Measurements from ENCODE around the gene FAM13A. TPM values are rescaled to one million over a fixed set of nuclear protein-coding genes. Genes with fewer than 3 reads are reported as not detected.
"Not testable (repeated sequence)": the region's sequence is repeated elsewhere in the genome, so short reads cannot be mapped to it uniquely, and the experiment has no call there.

Gene FAM13A
- total RNA-seq, 2 donors from 2014 or later, result 20.7 to 35.2 TPM

DNA sequence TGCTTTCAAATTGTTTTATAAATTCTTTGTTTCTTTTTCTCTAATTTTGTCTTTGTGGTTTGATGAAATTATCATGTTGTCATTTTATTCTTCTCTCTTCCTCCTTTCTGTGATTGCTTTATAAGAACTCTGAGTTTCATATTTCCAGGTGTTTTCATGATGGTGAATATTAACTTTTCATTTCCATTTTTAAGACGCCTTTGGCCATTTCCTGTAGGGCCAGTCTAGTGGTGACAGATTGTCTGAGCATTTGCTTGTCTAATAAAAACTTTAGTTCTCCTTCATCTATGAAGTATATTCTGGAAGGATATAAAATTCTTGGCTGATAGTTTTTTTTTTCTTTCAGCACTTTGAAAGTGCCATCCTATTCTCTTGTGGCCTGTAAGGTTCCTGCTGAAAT is 128.1 kb downstream of the FAM13A start:
- no peak for DNase-seq (ENCODE audit: low spot score)
- intact Hi-C loops (cut with DNase I), result no loop called here

- intact Hi-C loops (cut with DNase I), result no loop called here
These were observed 129.6 kb downstream of the FAM13A start for GRCh38 chr4:88927420-88927819.

DNA sequence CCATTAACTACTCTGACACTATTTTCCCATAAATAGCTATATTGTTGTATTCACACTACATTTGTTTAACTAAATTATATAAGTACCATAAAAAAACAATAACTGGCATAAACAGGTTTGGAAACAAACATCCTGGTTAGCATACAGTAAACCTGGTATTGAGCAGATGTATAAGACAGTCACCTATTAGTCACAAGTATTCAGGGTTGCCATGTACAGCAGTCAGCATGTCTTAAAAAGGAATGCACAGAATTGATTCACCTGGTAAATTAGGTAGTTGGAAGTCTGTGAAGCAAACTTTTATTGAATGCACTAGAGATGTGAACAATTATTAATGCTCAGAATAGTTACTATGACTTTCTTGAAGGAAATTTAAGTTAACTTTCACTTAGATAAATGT is 137.9 kb downstream of the FAM13A start:
- intact Hi-C loops (cut with DNase I), result no loop called here
- no peak for DNase-seq (ENCODE audit: low spot score)

More at GRCh38 chr4:88927420-88927819, 129.6 kb downstream of the FAM13A start:
- no peak for DNase-seq (ENCODE audit: low spot score)

DNA sequence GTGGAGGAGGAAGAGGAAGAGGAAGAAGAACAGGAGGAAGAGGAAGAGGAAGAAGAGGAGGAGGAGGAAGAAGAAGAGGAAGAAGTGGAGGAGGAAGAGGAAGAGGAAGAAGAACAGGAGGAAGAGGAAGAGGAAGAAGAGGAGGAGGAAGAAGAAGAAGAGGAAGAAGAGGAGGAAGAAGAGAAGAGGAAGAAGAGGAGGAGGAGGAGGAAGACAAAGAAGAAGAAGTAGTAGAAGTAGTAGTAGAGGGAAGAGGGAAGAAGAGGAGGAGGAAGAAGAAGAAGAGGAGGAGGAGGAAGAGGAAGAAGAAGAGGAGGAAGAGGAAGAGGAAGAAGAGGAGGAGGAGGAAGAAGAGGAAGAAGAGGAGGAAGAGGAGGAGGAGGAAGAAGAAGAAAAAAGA is 143.8 kb downstream of the FAM13A start:
- intact Hi-C loops (cut with DNase I); DNase-seq (ENCODE audit: low spot score): not testable (repeated sequence)

DNA sequence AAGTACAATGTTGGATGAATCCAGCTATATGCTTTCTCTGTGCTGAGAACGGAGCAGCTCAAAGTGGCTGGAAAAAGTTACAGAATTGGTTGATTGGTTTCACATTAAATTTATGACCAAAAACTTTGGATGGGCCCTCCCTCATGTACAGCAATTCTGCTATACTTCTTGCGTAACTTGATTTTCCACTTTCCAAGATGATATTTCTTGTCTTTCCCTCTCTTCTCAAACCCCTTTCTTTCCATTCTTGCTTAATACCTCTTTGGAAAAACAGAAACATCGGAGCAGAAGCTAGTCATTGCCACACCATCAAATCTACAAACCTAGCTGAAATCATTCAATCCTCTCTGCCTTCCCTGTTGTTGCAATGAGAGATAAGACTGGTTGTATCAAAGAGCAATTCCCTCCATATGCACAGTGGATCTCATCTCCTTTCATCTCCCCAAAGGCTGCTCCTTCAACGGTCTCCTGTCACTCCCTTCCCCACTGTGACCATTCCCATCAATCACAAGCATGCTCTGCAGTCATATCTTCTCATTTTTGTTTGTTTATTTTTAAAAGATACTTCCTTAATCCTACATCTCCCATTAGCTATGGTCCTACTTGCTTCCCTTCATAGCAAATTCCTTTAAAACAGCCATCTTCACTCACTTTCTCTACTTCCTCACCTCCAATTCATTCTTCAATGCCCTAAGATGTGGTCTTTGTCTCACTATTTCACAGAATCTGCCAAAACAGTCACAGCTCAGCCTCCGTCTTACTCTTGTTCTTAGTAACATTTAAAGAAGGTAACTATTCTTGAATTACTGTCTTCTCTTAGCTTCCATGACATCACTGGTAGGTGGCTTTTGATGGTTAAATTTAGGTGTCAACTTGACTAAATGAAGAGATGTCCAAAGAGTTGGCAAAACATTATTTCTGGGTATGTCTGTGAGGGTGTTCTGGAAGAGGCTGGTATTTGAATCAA is 145.5 kb downstream of the FAM13A start:
- DNase-seq (ENCODE audit: low spot score), result no peak
- intact Hi-C loops (cut with DNase I), result no loop called here

- intact Hi-C loops (cut with DNase I), result no loop called here
- DNase-seq (ENCODE audit: low spot score), result no peak
These were observed 146.9 kb downstream of the FAM13A start for GRCh38 chr4:88910101-88910500.

- intact Hi-C loops (cut with DNase I), result no loop called here
- no peak for DNase-seq (ENCODE audit: low spot score)
These were observed 148.5 kb downstream of the FAM13A start for GRCh38 chr4:88908521-88908920.

DNA sequence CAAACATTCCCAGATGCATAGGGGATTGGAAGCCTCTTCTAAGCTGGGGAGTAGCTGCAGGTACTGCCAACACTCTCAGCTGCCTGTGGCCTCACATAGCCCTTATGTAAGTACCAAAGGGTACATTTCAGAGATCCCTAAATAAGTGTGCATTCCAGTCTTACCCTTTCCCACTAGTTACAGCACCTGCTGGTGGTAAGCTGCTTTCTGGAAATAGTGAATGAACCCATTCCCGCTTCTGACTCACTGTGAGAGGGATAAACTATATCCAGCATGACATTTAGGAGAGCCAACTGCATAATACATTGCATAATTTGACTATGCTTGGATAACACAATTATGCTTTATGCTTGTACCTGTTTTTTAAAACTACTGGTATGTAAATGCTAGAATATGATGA is 149.0 kb downstream of the FAM13A start:
- no peak for DNase-seq (ENCODE audit: low spot score)
- intact Hi-C loops (cut with DNase I), result no loop called here

- intact Hi-C loops (cut with DNase I), result no loop called here
These were observed 149.5 kb downstream of the FAM13A start for GRCh38 chr4:88907478-88907877.

DNA sequence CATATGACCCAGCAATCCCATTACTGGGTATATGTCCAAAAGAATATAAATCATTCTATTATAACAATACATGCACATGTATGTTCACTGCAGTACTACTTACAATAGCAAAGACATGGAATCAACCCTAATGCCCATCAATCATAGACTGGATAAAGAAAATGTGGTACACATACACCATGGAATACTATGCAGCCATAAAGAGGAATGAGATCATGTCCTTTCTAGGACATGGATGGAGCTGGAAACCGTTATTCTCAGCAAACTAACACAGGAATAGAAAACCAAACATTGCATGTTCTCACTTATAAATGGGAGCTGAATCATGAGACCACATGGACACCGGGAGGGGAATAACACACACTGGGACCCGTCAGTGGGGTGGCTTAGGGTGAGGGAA is 152.7 kb downstream of the FAM13A start:
- intact Hi-C loops (cut with DNase I); DNase-seq (ENCODE audit: low spot score): not testable (repeated sequence)

More at GRCh38 chr4:88907478-88907877, 149.5 kb downstream of the FAM13A start:
- DNase-seq (ENCODE audit: low spot score), result no peak

GRCh38 chr4:88900432-88900831 is 156.6 kb downstream of the FAM13A start:
- no peak for DNase-seq (ENCODE audit: low spot score)

DNA sequence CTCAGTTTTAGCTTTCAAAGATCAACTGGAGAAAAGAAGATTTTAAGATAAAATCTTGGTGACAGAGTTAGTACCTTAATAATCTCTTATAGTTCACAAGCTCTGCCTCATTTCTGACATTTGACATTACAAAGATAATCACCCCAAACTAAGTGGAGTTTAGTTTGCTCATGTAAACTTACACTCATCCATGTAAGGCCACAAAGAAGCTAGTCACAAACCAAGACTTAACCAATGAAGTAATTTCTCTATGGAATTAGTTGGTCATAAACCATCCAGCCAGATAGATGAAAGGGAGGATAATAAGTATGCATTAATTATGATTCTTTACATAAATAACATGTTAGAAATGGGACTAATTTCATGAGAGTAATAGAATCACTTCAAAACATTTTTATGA is 159.2 kb downstream of the FAM13A start:
- DNase-seq (ENCODE audit: low spot score), result no peak
- intact Hi-C loops (cut with DNase I), result no loop called here

More at GRCh38 chr4:88900432-88900831, 156.6 kb downstream of the FAM13A start:
- intact Hi-C loops (cut with DNase I), result no loop called here

GRCh38 chr4:88897180-88897579 is 159.8 kb downstream of the FAM13A start:
- DNase-seq (ENCODE audit: low spot score), result no peak
- intact Hi-C loops (cut with DNase I), result no loop called here

DNA sequence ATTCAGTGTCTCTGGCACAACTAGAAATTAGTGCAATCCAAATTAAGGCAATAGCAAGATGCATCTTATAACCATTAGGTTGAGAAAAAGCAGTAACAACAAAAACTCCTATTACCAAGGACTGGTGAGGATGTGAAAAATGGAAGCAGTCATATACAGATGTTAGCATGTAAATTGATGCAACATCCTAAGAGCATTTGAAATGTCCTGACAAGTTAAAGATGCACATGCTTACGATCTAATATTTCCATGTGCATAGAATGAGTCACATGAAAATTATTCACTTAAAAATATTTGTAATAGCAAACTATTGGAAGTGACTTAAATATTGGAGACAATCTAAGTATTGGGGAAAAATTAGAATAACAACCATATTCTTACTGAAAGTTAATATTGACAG is 163.0 kb downstream of the FAM13A start:
- no peak for DNase-seq (ENCODE audit: low spot score)

DNA sequence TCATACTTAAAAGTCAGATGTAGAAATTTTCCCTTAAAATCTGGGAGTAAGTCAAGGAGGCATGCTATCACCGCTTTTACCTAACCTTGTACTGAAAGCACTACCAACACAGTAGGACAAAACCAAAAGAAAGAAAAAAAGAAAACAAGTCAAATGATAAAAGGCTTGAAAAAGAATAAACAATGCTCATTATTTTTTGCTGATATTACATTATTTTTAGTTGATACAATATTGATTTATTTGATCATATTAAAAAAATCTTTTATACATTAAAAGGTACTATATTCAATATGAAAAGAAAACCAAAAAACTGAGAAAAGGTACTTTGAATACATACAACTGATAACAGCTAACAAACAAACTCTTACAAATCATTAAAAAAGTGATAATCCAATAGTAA is 164.3 kb downstream of the FAM13A start:
- intact Hi-C loops (cut with DNase I), result no loop called here
- no peak for DNase-seq (ENCODE audit: low spot score)

More for the DNA sequence above, 163.0 kb downstream of the FAM13A start:
- intact Hi-C loops (cut with DNase I), result no loop called here

DNA sequence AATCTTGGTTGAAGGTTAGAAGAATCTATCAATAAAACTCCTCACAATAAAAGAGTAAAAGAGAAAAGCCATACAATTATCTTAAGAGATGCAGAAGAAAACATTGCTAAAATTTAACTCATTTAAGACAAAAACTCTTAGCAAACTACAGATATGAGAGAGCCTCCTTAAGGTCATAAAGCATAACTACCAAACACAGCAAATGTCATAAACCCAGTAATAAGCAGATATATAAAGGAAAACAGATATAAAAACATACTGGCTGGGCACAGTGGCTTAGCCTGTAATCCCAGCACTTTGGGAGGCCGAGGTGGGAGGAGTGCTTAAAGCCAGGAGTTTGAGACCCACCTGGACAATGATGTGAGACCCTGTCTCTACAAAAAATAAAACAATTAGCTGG is 165.3 kb downstream of the FAM13A start:
- no peak for DNase-seq (ENCODE audit: low spot score)

GRCh38 chr4:88887409-88887808 is 169.6 kb downstream of the FAM13A start:
- intact Hi-C loops (cut with DNase I), result not testable (repeated sequence)

More for the DNA sequence above, 165.3 kb downstream of the FAM13A start:
- intact Hi-C loops (cut with DNase I), result no loop called here

DNA sequence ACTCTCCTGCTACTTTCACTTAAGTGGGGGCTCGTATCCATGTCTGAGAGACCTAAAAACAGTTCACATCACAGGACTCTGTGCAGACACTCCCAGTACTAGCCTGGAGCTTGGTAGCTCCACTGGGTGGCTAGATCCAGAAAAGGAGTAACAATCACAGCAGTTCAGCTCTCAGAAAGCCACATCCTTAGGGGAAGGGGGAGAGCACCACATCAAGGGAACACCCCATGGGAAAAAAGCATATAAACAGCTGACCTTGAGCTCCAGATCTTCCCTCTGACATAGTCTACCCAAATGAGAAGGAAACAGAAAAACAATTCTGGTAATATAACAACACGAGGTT is 175.8 kb downstream of the FAM13A start:
- intact Hi-C loops (cut with DNase I), result no loop called here
- DNase-seq (ENCODE audit: low spot score), result no peak

More at GRCh38 chr4:88887409-88887808, 169.6 kb downstream of the FAM13A start:
- DNase-seq (ENCODE audit: low spot score), result not testable (repeated sequence)

DNA sequence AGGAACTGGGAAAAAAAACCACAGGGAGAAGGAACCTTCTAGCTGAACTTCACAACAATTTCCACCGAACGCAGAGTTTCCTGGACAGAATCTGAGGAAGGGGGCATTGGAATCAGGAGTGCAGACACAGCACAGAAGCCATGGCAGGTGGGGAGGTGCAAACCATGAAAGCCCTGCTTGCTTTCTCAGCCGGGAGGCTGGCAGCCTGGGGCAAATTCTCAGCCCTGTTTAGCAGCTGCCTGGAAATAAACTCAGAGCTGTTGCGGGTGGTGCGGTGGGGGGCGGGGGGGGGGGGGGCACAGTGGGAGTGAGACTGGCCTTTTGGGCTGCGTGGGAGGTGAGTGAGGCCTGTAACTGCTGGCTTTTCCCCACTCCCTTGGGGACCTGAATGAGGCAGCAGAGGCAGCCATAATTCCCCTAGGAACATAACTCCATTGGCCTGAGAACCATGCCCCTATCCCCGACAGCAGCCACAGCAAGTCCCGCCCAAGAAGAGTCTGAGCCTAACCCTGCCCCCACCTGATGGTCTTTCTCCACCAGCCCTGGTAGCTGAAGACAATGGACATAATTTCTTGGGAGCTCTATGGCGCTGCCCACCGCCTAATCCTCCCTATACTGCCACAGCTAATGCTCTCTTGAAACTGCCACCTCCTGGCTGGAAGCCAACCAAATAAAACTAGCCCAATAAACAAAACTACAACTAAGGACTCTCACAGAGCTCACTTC is 176.3 kb downstream of the FAM13A start:
- intact Hi-C loops (cut with DNase I), result no loop called here
- DNase-seq (ENCODE audit: low spot score), result no peak

DNA sequence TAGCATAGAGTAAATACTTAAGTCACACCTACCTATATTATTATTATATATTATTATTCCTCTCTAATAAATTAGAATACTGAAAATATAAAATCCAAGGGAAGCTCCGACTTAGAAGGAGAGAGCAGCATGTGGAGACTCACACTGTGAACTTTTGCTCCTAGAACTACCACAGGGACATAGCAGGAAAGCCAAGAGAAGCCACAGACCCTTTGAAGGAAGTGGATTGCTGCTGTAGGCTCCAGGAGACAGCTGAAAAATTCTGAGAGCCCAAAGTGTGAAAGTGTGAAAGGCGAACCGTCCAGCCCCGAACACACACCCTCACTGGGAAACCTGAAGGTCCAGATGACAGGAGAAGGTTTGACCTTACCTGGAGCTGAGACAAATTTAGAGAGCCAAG is 177.0 kb downstream of the FAM13A start:
- intact Hi-C loops (cut with DNase I), result no loop called here
- no peak for DNase-seq (ENCODE audit: low spot score)

Measured in posterior vena cava (tissue), 2 donors.